ENCODE data around the gene DSCAML1.

DSCAML1 gene

GRCh38 chr11:117420598-117420997 lies 376.4 kb downstream of the DSCAML1 start:
- no peak overlapping the region for H3K27ac ChIP-seq
- TF ChIP-seq, protein P1, sequence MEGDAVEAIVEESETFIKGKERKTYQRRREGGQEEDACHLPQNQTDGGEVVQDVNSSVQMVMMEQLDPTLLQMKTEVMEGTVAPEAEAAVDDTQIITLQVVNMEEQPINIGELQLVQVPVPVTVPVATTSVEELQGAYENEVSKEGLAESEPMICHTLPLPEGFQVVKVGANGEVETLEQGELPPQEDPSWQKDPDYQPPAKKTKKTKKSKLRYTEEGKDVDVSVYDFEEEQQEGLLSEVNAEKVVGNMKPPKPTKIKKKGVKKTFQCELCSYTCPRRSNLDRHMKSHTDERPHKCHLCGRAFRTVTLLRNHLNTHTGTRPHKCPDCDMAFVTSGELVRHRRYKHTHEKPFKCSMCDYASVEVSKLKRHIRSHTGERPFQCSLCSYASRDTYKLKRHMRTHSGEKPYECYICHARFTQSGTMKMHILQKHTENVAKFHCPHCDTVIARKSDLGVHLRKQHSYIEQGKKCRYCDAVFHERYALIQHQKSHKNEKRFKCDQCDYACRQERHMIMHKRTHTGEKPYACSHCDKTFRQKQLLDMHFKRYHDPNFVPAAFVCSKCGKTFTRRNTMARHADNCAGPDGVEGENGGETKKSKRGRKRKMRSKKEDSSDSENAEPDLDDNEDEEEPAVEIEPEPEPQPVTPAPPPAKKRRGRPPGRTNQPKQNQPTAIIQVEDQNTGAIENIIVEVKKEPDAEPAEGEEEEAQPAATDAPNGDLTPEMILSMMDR (conservative IDR thresholded peaks at IDR 0.05): no peak

- TF ChIP-seq, protein P1 (conservative IDR thresholded peaks at IDR 0.05): no peak
- H3K27ac ChIP-seq: no peak overlapping the region
Observed at GRCh38 chr11:117420143-117420485, 376.9 kb downstream of the DSCAML1 start.

DNA sequence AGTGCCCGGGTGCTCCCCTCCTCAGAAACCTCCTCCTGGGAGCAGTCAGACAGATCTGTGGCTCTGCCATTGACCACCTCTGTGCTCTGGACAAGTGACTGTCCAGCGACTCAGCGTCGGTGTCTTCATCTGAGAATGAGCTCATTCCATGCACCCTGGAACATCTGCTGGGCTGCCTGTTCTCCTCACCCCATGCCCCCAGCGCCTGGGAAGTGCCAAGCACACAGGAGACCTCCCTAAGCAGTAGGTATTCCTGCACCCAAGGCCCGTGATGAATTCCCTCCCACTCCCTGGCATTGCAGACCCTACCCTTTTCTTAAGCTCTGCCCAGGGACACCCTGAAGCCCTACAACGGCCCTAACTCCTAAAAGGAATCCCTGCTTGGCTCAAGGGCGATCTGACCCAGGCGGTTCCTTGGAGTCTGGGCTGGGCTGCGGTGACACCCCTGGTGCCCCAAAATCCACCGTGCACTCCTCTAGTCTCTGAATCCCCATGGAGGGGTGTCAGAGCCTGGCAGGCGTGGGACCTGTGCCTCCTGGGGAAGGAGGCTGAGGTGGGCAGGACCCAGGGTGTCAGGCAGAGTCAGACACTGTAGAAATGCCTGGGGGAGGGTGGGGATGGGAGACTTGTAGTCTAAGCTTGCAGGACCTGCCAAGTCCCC lies 377.4 kb downstream of the DSCAML1 start:
- no peak overlapping the region for H3K27ac ChIP-seq
- TF ChIP-seq, protein P1 (conservative IDR thresholded peaks at IDR 0.05): no peak

DNA sequence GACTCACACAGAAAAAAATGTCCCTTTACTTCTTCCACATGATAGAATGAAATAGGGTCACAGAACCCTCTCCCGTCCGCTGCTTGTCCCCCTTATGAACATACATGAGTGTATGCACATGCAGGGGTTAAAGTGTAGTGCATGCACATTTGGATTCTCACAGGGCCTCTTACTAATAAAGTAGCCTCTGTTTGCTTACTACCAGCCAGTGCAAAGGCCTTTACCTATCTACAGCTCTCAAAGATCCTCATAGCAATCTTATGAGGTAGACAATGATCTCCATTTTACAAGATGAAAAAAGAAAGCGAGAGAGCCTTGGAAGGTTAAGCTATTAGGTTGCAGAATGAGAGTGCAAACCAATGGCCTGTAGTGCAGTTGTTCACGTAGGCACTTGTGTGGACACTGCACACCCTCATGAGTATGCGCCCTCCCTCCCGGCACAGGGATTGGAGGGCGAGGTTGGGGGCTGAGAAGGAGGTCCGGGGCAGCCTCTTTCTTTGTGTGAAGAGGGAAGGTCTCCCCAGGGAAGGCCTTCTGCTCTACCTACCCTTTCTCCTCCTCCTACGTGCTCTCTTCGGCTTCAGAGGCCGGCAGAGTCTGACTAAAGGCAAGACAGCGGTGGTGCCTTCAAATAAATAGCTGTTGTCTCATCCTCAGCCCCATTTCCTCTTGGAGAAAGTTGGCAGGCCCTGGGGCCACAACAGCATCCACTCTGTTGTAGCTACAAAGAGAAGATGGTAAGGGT lies 378.1 kb downstream of the DSCAML1 start:
- no peak overlapping the region for H3K27ac ChIP-seq
- TF ChIP-seq, protein P1 (conservative IDR thresholded peaks at IDR 0.05): no peak

GRCh38 chr11:117417856-117418255 lies 379.2 kb downstream of the DSCAML1 start:
- no peak overlapping the region for H3K27ac ChIP-seq
- TF ChIP-seq, protein P1 (conservative IDR thresholded peaks at IDR 0.05): no peak

DNA sequence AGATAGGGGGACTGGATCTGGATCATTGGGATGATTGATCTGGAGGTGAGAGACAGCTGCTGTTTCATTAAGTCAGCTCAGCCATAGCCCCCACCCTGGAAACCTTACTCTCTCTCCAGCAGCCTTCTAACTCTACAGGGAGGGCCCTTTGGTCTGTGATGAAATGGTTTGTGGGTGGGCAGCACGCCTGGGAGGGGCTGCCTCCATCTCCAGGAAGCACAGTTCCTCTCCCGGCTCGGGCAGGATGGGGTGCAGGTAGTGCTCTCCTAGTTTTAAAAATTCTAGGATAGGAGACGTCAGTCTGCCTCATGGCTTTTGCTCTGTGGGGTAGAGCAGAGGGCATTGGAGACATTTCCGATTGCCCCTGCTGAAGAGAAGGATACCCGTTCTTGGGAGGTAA lies 379.7 kb downstream of the DSCAML1 start:
- TF ChIP-seq, protein P1 (conservative IDR thresholded peaks at IDR 0.05): no peak
- no peak overlapping the region for H3K27ac ChIP-seq

DNA sequence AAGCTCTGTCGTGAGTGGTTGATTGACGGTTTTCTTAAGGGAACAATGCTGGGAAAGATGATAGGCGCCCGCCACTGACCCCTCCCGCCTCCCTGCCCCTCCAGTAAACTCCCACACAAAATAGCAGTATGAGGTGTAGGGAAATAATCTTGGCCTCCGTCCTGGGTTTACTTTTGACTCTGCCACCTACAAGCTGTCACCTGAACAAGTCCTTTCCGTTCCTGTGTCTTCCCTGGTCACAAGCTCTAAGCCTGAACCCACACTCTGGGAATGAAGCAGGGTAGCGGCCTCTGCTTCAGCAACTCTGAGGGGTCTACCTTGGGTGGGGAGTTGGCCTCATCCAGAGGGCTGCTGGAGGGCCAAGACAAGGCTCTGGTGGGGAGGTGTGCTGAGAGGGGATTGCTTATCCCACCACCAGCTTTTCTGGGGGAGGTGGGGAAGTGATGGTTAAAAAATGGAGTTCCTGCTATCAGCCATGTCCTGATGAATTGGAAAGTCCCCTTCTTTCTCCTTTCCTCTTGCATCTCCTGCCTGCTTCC lies 381.6 kb downstream of the DSCAML1 start:
- no peak overlapping the region for H3K27ac ChIP-seq
- TF ChIP-seq, protein P1 (conservative IDR thresholded peaks at IDR 0.05): no peak

Data from VCaP (cell line).